Pons (tissue), 1 donor: ENCODE measurements around the gene GNA12.

Experiments
- DNase-seq: peaks from one replicate; pipeline ENCODE4 v3.0.0-alpha.2; 2016; ENCODE audit warnings: low spot score

Gene GNA12

DNA sequence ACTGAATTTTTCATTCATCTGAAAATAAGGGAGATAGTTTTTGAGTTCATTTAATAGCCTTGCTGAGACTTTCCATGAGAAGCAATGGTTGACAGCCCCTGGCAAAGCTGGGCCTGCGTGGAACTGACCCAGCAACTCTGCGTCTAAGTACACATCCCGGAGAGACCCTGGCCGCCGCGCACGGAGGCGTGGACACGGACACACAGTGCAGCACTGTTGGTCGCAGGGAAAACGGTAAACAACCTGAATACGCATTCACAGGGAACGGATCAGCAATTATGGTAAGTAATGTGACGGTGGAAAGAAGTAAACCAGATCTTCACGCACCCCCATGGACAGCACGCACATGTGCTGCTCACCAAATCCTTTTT, 28.2 kb downstream of the GNA12 start:
- DNase-seq: no peak

DNA sequence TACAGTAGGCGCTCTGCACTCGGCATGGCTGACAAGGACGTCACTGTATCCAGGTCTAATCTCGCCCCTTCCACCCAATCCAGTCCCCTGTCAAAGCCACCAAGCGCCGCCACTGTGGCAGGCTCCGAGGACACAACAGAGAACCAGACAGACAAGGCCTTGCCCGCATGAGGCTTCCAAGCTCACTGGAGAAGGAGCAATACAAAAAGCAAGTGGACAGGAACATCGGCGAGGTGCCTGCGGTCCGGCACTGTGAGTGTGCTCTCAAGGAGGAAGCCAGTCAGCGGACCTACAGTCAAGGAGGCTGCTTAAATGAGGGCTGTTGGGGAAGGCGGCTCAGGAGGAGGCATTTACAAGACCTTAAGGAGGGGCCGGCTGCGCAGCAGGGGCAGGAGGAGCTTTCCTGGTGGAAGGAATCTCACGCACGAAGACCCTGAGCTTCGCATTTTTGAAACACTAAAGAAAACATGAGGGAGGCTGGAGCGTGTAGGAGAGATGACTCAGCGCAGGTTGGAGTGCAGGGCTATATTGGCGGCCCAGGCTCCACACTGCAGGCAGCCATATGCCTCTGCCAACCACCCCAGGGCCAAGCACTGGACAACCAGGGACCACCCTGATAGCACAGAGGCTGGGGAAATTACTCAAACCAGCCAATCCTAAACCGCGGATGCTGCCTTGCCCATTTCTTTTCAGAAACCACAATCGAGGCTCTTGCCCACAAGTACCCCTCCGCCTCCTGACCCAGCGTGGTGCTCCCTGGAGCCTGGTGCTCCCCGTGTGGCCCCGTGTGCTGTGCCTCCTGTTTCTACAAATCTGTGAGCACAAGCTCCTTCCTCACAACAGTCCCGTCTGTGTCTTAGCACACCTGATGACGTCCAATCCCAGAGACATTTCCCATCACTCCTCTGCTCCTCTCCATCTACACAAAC, 28.9 kb downstream of the GNA12 start:
- DNase-seq: no peak

DNA sequence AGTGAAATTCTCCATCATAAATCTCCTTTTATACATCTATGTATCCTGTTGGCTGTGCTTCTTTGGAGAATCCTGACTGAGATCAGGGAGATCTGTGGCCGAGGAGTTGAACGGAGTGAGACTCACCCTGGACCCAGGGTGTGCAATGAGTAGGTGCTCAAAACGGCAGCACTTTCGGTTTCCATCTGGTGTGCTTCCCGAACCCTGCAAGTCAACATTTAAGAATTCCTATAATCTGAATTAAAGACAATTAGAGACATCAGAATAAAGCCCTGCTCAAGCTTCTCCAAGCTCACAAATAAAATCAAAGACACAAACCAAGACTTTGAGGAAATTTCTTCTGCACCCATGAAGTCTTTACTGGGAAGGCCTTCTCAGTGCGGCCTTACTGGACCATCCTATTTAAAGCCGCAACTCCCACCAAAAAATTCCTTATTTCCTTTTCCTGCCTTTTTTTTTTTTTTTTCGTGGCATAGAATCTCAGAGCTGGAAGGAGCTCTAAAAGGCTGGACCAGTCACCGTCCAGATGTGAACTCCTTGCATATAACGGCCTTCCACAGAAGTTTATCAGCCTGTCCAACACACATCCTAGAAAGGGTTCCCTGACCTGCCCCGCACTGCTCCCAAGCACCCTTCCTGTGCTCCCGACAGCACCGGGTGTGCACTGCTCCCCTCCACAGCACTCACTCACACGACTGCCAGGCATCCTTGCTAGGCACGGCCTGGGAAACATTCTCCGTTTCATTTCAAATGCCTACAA, 29.7 kb downstream of the GNA12 start:
- DNase-seq: no peak

DNA sequence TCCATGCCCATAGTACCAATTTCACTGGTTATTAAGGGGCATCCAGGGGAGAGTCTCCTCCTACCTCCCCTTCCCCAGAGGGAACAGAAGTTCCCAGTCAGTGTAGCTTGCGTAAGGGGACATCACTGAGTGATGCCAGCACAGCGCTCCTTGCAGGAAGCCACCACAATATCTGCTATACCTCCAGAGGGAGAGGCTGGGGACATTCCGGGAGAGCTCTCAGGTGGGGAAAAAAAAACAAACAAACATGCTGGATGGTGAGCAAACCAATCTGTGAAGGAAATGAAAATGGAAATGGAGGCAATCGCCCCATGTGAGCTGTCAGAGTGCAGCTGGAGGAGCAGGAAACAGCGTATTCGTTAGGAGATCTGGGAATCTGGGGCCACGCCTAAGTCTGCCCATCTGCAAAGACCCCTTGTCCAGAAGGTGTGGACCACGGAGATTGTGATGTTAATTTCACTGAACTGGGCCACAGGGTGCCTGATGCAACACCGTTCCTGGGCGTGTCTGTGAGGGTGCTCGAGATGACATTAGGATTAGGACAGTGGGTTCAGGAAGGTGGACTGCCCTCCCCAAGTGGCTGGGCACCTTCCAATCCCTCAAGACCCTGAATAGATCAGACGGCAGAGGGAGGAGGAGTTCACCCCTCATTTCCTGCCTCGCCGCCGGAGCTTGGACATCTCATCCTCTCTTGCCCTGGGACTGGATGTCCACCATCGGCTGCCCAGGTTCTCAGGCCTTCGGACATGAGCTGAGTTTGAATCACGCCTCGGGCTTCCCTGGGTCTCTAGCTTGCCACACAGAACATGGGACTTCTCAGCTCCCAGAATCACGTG, 30.5 kb downstream of the GNA12 start:
- DNase-seq: no peak

DNA sequence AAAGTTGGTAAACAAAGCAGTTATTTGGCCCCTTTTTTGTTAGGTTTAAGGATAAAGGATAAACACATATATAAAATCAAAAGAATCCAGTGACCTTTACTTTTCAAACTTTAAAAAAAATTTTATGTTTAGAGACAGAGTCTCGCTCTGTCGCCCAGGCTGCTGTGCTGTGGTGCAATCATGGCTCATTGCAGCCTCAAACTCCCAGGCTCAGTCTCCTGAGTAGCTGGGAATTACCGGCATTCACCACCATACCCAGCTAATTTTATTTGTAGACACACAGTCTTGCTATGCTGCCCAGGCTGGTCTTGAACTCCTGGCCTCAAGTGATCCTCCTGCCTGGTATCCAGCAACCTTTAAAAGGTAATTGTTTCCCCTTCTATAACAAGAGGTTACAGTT, 31.3 kb downstream of the GNA12 start:
- no peak for DNase-seq

DNA sequence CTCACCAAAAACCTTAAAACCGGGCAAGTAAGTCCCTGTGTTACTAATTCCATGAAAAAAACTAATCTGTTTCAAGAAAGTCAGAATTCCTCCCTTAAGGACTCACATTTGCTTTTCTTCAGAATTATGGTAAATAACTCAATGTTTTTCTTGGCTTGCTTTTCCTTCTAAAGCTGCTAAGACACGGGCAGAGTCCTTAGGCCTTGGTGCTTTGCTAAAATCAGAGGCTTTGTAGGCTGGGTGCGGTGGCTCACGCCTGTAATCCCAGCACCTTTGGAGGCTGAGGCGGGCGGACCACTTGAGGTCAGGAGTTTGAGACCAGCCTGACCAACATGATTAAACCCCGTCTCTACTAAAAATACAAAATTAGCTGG, 32.0 kb downstream of the GNA12 start:
- DNase-seq: no peak

DNA sequence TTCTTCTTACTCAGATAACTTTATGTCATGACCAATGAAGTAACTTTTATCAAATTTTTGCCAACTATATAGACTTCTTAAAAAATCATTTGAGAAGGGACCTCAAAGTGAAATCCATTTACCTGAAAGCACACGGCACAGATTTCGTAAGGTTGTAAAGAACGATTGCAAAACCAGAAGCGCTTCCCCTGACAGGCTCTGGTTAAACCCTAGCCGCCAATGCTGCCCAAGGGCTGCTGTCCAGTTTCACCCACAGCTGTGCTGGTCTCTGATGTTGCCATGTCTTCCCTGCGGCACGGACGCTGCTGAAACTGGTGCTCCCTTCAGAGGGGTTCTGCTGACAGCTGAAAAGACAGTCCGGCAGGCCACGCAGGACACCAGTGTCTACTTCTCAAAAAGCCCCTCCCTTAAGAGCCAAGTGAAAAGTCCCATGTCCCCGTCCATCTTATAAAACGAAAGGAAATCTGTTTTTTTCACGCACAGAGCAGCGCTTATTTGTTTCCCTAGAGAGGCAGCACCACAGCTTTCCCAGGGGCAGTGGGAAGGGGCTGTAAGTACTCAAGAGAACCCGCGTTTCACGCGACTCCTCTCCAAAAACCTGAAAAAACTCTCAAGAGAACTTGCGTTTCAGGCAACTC, 32.5 kb downstream of the GNA12 start:
- DNase-seq: no peak

DNA sequence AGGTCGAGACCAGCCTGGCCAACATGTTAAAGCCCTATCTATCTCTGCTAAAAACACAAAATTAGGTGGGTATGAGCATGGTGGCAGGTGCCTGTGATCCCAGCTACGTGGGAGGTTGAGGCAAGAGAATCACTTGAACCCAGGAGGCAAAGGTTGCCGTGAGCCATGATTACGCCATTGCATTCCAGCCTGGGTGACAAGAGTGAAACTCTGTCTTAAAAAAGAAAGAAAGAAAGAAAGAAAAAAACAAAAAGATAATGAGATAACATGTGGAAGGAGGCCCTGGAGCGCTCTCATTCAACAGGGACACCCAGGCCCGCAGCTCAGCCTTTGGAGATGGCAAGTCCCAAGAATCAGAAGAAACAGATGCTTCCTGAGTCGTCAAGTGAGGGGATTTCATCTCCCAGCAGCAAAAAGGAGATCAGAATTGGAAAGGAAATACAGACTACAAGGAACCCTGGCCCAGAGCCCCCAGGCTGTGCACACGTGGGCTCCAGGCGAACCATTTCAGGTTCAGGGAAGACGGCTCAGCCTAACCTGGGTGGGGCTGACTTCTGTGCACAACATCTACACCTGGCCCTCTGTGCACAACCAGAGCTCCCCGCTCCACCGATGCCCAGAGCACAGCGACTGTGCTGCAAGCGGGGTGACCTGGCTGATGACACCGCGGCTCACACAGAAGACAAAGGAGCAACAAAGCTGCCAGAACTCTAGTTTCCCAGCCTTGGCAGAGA, 33.3 kb downstream of the GNA12 start:
- DNase-seq: no peak

DNA sequence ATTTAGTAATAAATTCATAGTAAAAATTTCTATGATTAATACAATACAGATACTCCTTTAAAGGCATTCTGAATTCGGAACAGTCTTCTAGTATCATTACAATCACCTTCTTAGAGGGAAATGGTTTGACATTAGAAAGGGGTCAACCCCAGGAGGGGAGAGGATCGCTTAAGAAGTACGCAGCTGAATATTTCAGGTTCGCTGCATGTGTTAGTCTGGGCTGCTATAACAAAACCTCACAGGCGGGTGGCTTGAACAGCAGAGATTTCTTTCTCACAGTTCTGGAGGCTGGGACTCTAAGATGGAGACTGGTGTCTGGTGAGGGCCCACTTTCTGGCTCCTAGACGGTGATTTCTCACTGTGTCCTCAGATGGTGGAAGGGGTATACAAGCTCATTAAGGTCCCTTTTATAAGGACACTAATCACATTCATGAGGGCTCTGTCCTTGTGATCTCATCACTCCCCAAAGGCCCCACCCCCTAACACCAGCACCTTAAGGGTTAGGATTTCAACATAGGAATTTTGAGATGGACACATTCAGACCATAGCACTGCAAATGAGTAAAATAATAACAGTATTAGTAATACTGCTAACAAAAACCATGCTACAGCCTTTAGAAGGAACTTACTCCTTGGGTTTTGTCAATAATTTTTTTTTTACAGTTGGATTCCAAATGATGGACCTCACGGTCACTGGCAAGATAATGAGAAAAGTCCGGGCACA, 34.0 kb downstream of the GNA12 start:
- no peak for DNase-seq

DNA sequence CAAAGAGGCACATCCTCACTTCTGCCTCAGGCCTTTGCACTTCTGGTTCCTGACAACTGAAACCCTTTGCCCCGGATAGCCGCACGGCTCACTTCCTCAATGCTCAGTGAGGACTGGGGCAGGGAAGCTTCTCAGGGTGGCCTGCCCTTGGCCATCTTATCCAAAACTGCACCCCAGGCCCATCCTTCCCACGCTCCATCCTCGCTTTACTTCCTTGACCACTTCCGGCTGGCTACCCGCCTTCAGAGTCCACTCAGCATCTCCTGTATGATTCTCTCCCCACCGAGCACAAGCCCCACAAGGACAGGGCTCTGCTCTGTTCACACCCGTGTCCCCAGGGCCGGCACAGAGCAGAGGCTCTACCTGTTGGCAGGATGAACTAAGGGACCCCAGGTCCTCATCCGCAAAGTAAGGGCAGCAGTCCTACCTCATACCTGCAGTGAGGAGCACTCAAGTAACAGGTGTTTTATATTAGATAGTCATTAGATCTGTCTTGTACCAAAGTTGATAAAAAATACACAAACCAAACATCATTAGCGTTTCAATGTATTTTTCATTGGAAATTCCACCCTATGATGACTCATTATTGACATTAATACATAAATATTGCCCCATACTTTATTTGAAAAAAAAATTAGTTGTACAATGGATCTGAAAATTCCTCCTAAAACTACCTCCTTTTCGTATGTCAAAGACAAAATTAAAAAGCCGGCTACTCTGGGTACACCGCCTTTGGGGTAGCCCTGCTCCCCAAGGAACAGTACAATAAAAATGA, 35.0 kb downstream of the GNA12 start:
- DNase-seq: peak; percentile 23

DNA sequence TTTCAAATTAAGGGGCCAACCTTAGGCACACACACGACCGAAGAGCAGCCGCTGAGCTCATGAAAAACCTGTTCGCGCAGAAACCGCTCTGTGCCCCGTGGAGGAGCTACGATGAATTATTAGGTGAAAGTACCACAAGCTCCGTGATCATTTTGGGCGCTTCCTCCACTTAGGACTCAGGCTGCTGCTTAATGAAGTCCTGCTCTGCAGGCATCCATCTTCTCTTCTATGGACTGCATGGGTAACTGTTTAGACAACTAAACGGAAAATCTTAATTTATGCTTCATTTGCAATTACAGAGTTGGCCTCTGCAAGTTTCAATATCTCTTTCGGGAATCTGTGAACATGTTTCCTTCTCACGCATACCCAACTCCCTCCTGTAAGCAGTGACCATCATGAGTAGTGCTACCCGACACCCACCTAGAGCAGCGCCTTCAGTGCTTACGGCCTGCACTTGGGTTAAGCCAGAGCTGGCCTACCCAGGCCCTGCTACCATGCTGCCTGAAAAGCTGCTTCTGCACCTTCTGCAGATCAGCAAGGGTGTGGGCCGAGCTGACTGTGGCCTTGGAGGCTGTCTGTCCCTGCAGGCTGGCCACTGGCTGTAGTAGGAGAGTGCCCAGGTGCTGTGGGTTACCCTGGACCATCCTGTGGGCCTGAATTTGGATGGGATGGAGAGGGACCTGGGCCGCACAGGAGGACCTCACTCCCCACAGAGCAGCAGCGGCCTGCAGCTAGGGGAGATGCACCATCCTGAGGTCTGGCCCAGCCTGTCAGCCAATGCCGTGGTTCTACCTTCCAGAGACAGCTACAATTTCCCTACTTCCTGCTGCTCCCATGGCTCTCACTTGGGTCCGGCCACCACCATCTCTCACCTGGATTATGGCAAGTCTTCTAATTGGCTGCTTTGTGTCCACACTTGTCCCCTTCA, 36.0 kb downstream of the GNA12 start:
- DNase-seq: no peak

DNA sequence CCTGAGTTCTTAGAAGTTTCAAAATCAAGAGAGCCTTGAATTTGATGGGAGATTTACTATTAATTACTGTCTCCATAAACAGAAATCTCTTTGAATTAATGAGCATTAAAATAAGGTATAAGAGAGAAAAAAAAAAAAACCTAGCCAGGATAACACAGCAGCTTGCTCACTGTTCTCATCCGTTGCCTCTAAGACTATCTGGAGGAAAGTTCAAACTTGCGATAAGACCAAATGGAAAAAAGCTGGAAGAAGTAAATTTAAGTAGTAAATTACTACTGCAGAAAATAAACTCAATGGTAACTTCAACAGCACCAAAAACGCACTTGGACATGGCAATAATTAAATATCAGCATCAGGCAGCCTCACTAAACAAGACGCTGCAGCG, 36.7 kb downstream of the GNA12 start:
- no peak for DNase-seq

DNA sequence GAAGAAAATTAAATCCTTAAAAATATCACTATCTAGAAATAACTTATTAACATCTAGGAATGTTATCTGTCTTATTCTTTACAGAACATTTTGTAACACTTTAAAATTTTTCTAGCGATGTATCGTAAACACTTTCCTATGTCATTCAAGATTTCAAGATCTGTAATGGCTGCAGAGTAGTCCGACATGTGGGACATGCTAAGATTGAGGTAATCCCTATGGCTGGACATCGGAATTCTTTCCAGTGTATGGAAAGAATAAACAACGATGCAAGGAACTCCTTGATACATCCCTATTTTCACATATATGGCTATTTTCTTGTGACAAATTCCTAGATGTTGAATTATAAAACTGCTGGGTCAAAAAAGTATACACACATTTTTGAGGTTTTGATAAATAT, 37.5 kb downstream of the GNA12 start:
- DNase-seq: no peak

DNA sequence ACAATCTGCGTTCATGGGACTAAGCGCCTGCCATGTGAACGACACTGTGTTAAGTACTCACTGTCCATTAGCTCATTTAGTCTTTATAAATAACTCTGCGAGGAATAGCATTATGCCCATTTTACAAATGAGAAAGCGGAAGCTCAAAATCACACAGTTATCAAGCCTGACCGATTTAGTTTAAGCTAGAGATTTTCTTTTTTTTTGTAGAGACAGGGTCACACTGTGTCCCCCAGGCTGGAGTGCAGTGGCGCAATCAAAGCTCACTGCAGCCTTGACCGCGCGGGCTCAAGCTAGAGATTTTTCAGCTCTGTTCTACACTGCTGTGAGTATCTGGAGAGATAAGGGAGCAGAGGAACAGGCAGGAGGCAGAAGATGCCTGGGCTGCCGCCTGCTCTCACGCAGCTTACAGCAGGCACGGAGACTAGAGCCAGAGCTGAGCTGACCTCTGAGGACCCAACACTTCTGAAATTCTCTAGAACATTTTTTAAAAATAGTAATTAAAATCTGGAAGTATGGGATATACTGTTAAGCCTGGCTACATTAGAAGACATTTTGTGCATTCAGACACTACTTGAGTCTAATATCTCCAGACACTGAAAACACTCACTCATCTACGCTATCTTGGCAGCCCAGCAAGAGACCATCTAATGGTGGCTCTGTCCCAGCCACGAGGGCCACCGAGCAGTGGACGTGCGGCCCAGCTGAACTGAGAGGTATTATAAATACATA, 38.7 kb downstream of the GNA12 start:
- DNase-seq: no peak

DNA sequence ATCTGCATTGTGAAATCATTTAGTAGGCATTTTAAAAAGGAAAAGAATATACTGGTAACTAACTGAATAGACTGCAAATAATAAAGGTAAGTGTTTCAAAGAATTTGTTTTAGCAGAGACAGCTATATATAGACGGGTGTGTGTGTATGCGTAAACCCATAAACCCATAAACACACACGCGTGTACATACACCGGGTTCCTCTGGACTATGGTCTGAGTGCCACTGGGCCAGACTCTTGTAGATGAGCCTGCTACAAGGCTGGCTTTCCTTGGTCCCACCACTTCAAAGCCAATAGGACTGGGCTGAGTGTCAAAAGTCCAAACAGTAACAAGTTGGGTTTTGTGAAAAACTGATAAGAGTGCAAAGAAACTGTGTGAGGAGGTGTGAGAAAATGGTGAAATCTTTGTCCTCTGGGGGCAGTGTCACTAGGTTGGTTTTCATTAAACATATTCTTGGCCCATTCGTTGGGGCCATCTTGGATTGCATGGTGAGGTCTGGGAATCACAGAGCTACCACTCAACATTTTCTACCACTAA, 39.8 kb downstream of the GNA12 start:
- DNase-seq: no peak

DNA sequence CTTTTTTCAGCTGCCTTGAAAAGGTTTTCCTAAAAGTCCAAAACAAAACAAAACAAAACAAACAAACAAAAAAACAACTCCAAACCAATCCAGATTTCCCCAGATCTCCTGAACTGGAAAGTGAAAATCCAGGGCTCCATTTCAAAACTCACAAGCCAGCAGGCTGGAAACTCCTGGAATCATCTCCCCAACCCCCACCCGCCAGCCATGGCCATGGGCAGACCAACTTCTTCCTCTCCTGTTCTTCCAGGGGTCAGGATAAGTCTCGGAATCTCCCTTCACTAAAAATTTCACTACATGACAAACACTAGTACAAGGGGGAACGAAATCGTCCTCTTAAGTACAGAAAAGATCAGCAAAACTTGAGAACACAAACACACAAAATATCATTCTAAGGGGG, 40.4 kb downstream of the GNA12 start:
- no peak for DNase-seq

DNA sequence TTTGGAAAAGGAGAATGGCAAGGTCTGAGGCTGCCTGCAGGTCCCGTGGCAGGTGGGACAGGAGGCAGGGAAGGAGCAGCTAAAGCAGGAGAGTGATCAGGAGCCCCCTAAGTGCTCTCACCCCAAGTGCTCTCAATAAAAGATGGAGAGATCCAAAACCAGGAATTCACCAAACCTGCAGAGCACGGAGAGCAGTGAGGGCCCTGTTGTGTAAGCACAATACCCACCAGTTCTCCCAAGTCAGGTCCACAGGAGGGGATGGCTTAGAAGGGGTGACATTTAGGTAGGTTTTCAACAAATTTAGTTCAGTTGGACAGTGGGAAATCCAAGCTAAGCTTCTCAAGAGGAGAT, 40.8 kb downstream of the GNA12 start:
- DNase-seq: no peak
